ENCODE measurements around the gene FSIP1.

Gene FSIP1

DNA sequence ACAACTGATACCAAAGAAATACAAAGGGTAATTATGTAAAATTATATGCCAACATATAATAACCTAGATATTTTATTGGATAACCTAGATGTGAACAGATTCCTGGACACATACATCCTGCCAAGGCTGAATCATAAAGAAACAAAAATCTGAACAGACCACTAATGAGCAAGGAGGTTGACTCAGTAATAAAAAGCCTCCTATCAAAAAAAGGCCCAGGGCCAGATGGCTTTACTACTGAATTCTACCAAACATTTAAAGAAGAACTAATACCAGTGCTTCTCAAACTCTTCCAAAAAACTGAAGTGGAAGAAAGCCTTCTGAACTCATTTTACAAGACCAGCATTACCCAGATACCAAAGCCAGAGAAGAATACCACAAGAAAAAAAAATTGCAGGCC, 169.4 kb downstream of the FSIP1 start:
- DNase-seq = no peak

DNA sequence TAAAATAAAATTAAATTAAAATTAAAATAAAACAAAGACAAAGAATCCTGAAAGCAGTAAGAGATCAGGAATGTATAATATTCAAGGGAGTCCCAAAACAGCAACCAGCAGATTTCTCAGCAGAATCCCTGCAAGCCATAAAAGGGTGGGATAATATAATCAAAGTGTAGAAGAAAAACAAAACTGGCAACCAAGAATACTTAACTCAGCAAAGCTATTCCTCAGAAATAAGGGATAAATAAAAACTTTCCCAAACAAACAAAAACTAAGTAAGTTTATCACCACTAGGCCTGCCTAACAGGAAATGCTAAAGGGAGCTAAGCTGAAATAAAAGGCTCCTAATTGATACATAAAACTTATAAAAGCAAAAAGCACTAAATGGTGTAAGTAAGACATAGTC, 172.0 kb downstream of the FSIP1 start:
- DNase-seq = no peak

DNA sequence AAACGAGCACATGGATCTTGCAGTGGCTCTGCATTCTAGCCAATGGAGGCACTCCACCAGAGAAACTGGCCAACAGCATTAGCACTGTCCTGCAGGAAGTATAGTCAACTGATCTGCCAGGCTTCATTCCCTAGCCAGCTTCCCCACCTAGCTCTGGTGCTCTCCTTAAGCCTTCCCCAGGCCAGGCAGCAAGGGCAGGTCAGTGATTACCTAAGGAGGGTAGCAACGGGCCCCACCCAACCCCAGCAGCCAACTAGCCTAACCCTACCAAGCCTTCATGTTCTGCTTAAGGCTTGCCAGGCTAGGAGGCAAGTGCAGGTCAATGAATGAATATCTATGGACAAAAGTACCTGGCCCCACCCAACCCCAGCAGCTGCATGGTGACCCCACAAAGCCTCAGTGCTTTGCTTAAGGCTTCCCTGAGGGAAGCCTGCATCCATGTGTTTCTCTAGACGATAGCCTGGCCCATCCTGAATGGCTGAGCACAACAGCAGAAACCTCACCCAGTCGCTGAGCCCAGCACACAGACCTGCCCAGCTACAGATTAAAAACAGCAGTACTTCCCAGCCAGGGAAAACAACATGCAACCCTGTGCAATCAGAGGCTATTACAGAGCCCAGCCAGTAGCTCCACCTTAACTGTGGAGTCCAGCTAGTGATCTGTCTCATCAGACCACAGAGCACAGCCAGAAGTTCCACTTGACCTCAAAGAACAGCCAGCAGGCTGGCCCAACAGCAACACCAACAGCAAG, 173.3 kb downstream of the FSIP1 start:
- DNase-seq = no peak

DNA sequence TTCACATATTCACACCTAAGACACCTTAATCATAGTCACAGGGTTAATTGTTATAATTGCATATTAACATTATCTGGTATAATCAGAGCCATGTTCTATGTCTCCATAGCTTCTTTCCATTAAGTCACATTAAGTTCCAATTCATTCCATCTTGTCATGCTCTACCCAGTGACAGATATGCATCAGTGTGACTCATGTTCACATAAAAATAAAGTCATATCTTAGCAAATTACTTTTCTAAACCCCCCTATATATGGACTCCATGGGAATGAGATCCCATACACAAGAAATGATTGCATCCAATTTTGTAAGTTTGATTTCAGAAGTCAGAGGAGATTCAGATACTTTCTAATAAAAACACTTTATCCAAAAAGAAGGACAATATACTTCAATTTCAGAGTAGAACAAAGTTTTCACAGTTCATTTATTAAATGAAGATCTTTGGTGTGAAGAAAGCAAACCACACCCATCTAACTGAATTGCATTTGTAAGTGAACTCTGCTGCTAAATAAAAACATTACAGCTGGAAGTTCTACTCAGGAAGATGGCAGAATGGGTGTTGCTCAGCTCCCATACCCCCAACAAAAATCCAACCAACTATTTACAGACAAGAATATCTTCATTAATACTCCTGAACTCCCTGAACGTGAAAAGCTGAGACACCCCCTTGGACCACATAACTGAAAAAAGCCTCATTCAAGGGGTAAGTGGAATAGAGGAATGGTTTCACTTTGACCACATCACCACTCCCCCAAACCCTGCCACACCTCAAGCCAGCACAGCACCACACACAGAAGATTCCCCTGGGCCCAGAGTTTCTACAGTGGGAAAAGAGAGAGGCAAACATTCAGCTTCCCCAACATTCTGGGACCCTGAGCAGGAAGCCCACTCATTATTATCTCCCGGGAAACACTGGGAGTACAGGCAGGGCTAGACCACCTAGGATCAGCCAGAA, 174.2 kb downstream of the FSIP1 start:
- no peak for DNase-seq

DNA sequence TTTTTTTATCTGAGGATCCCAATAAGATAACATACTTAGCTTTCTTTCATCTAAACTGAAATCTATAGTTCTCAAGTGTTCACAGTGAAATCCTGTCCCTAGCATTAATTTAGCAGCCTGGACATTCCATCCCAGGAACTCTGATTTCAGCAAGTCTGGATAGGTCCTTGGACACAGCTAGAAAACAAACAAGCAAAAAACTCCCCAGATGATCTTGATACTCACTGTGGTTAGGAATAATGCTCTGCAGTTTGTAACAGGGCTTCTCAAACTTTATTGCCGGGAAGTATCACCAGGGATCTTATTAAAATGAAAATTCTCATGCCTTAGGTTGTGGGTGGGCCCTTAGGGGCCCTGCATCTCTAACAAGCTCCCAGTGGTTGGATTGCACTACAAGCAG, 177.5 kb downstream of the FSIP1 start:
- no peak for DNase-seq

DNA sequence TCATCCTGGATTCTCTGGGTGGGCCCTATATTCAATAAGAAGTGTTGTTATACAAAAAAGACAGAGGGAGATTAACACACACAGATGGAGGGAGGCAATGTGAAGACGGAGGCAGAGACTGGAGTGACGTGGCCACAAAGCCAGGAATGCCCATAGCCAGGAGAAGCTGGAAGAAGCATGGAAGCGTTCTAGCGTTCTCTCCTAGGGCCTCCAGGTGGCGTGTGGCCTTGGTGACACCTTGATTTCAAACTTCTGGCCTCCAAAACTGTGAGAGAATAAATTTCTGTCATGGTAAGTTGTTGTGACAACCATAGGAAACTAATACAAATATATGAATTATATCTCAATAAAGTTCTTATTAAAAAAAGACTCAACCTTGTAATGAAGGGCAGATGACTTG, 180.5 kb downstream of the FSIP1 start:
- no peak for DNase-seq

DNA sequence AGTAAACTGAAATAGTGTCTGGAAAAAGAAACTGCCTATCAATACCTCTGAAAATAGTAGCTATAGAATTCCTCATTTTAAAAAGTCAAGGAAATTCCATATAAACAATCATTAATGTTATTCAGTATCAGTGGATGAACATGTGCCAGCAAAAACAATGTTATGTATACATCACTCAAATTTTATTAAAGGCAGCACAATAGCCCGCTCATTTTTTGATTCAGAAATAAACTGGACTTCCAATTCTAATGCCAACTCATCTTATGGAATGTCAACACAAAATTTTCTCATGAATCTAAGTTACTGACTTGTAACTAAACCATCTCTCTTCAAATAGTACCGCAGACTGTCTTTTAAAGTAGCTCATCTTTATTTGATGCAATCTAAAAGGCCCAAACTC, 182.8 kb downstream of the FSIP1 start:
- DNase-seq = no peak

DNA sequence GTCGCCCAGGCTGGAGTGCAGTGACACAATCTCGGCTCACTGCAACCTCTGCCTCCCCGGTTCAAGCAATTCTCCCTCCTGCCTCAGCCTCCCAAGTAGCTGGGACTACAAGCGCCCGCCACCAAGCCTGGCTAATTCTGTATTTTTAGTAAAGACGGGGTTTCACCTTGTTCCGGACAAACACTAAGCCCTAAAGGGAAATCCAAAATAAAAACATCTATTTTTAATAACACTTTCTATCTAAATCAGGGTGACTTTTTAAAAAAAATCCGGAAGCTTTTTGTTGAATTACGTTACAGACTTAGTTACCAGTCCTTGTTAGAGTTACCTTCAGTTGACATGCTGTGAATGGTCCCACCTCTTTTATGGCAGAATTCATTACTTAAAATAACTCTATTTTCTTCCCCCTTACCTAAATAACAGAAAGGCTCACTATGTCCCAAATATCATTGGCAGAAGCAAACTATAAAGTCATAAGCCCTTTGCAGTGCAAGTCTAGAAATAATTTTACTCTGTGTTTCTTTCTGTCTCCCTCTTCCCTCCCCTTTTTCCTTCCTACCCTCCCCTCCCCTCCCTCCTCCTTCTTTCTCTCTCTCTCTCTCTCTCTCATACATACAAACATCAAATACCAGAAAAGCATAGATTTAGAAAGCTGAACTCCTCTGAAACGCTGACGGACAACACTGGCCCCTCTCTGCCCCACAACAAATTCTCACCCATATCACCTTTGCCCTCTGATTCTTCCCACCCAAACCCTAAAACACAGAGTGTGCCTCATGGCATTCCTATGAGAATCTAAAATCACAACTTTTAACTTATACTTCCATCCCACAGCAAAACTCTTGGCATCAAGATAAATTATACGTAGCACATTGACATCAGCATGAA, 183.4 kb downstream of the FSIP1 start:
- DNase-seq = no peak

DNA sequence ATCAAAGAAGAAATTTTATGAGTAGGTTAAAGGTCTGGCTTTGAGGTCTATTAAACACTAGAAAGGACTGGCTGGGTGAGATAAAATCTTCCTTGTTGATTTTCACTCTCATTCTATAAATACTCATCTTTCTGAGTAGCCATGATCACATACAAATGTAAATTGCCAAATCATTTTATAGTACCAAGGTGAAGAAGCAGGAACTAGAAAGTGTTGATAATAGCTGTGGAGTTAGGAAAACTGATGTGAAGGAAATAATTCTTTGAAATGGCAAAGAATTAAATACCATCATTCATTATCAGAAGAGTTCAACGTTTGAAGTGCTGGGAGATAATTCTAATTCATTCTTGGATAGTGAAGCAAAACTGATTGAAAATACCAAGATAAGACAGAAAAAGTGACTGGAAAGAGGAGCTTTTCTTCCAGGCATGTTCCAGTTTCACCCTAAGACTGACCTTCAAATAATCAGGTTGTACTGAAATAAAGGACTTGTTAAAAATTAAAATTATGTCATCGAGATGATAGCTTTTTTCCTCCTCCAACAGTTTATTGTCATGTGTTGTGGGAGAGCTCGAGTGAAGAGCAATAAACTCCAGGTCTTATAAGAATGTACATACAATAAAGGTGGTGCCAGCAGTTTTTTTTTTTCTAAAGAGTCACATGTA, 184.3 kb downstream of the FSIP1 start:
- no peak for DNase-seq

DNA sequence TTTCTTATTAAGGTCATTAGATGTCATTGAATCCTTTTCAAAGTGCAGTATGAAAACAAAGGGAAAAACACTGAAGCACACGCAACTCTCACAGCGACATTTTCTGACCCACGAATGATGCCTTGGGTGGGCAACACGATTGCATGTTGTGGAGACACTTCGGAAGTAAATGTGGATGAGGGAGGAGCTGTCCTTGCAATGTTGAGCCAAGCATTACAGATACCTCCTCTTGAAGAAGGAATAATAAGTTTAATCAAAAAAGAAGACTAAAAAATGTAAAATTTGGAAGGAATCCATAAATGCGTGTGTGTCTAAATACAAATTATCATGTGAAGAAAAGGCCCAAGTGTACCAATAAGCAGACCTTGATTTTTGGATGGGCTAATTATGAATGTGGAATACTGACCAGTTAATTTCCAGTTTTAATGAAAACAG, 184.9 kb downstream of the FSIP1 start:
- no peak for DNase-seq

DNA sequence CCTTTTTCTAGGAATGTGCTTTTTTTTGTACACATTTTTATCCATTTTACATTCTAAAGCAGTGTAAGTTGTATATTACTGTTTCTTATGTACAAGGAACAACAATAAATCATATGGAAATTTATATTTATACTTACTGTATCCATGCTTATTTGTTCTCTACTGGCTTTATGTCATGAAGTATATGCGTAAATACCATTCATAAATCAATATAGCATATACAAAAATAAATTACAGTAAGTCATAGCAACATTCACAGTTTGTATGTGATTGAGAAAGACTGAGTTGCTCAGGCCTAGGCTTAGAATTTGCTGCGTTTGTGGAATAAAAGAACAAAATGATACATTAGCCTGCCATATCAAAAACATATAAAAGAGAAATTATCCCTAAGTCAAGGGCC, 185.3 kb downstream of the FSIP1 start:
- DNase-seq = no peak

DNA sequence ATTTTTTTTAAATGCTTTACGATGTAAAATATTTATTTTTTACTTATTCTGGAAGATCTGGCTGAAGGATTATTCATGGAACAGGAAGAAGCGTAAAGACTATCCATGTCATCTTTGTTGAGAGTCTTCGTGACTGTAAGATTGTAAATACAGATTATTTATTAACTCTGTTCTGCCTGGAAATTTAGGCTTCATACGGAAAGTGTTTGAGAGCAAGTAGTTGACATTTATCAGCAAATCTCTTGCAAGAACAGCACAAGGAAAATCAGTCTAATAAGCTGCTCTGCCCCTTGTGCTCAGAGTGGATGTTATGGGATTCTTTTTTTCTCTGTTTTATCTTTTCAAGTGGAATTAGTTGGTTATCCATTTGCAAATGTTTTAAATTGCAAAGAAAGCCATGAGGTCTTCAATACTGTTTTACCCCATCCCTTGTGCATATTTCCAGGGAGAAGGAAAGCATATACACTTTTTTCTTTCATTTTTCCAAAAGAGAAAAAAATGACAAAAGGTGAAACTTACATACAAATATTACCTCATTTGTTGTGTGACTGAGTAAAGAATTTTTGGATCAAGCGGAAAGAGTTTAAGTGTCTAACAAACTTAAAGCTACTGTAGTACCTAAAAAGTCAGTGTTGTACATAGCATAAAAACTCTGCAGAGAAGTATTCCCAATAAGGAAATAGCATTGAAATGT, 186.1 kb downstream of the FSIP1 start:
- DNase-seq = no peak

DNA sequence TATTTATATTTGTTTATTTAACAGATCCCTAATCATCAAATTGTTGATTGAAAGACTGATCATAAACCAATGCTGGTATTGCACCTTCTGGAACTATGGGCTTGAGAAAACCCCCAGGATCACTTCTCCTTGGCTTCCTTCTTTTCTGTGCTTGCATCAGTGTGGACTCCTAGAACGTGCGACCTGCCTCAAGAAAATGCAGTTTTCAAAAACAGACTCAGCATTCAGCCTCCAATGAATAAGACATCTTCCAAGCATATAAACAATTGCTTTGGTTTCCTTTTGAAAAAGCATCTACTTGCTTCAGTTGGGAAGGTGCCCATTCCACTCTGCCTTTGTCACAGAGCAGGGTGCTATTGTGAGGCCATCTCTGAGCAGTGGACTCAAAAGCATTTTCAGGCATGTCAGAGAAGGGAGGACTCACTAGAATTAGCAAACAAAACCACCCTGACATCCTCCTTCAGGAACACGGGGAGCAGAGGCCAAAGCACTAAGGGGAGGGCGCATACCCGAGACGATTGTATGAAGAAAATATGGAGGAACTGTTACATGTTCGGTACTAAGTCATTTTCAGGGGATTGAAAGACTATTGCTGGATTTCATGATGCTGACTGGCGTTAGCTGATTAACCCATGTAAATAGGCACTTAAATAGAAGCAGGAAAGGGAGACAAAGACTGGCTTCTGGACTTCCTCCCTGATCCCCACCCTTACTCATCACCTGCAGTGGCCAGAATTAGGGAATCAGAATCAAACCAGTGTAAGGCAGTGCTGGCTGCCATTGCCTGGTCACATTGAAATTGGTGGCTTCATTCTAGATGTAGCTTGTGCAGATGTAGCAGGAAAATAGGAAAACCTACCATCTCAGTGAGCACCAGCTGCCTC, 187.1 kb downstream of the FSIP1 start:
- DNase-seq = no peak

DNA sequence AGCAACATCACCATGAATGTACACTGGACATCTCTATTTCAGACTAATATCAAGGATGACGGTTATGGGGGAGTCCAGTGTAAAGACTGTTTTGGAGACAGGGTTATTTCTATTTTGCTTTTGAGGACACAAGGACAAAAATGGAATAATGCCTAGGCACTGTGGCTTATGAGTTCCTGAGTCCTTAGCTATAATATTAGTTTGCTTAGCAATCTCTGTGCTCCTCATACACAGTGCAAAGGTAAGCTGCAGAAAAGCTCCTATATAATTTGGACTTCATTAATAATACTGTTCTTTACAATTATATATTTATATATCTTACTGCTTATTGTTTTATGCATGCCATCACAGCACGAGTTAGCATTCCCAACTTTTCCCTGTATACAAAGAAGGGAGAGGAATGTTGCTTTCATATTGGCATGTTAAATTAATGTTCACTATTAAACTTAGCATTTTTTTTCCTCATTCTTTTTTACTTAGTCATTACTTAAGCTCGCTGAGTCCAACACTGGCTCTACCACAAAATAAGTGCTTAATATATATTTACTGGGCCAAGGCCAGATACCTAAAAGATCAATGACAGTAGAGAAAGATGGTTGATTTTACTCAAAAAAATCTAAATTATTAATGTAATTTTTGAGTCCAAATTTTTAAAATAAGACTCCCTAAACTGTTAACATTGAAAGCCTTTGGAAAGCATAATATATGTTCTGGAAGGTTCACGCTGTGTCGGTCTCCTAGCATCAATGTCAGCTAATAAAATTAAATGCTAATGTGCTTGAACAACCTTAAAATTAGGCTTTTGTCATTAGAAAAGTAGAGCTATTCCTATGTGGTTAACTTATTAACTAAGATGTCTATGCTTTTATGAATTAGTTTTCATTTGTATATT, 187.9 kb downstream of the FSIP1 start:
- no peak for DNase-seq

DNA sequence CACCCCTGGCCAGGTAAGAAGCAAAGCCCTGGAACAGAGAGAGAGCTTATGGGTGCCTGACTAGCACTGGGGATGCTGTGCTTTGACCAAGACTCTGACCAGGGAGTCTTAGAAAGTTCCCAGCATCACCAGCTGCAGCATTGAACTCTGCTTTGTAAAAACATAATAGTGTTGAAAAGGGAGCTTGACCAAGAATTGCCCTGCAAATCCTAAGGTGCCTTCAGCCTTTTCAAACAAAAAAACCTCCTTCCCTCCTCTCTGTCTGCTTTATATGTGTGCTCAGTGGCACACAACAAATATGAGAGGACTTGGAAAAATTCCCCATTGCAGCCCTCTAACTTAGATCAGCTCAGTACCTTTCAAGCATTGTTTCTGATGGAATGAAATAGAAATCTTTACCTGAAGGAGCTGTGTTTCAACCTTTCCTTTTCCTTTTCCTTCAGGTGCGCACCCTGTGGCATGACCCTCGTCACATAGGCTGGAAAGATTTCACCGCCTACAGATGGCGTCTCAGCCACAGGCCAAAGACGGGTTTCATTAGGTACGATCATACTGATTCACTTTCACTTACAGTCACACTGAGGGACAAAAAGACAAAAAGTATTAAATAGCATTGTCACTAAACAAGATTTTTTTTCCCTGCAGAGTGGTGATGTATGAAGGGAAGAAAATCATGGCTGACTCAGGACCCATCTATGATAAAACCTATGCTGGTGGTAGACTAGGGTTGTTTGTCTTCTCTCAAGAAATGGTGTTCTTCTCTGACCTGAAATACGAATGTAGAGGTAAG, 188.8 kb downstream of the FSIP1 start:
- DNase-seq = no peak

DNA sequence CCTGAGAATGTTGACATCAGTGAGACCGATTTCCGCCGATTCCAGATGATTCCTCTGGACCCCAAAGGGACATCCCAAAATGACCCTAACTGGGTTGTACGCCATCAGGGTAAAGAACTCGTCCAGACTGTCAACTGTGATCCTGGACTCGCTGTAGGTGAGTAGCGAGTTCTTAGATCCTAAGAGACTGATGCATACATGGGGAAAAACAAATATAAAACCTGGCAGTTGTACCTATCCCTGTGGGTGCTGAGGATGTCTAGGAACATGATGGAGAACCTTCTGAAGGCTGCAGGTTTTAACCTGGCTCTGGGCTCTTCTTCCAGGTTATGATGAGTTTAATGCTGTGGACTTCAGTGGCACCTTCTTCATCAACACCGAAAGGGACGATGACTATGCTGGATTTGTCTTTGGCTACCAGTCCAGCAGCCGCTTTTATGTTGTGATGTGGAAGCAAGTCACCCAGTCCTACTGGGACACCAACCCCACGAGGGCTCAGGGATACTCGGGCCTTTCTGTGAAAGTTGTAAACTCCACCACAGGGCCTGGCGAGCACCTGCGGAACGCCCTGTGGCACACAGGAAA, 189.5 kb downstream of the FSIP1 start:
- no peak for DNase-seq

DNA sequence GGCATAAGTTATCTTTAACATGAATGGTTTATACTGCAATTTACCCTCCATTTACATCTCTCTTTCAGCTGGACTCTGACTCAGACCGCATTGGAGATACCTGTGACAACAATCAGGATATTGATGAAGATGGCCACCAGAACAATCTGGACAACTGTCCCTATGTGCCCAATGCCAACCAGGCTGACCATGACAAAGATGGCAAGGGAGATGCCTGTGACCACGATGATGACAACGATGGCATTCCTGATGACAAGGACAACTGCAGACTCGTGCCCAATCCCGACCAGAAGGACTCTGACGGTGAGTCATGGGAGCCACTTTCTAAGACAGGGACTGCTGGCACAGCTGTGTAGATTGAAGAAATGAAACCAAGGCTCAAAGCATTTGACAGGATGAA, 190.1 kb downstream of the FSIP1 start:
- no peak for DNase-seq

DNA sequence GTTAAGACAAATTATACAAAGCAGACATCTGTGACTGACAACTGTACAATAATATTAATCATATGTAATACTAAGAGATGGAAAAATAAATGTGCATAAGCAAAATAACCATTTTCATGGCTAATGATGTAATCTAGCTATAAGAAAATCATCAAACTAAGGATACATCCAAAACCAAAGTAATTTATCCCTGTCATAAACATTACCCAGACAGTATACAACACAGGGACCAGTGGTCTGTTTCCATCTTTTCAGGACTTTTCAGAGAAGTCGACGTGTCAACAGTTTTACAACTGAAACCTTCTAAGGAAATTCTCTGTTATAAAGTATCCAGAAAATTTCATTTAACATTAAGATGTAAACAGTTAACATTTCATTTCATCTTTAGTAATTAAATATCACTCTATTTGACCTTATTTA, 190.7 kb downstream of the FSIP1 start:
- no peak for DNase-seq
